Body of pancreas (tissue), 4 donors: ENCODE measurements around the gene BCR. TPM values are rescaled to one million over a fixed set of nuclear protein-coding genes. Genes with fewer than 3 reads are reported as not detected.

Source experiments
- ATAC-seq: fragments of 150-250 bp; one replicate; pipeline ENCODE4 v1.9.1; 2016
- DNase-seq, 4 donors: peaks; one replicate each; pipeline ENCODE4 v3.0.0-alpha.2; 2019
- H3K27ac ChIP-seq, 4 donors: fragments of 200-600 bp; sonication (generic); 1 replicate in 3 of 4; 2 replicates in 1 of 4; pipeline versions ENCODE4 v1.5.1 to v1.6.1; 2016 to 2019; ENCODE audit warnings: mild to moderate bottlenecking in 1 of 4, mixed read lengths in 1 of 4, moderate library complexity in 1 of 4
- H3K27me3 ChIP-seq, 2 donors: fragments of 200-600 bp; sonication (generic); one replicate each; pipeline ENCODE4 v1.6.0; 2016; ENCODE audit warnings: mild to moderate bottlenecking in 1 of 2
- H3K36me3 ChIP-seq, 2 donors: fragments of 200-600 bp; sonication (generic); replicated peaks in 1 of 2; 2 replicates each; pipeline ENCODE4 v1.5.1; 2016; ENCODE audit warnings: low read depth in 2 of 2; ENCODE audit not compliant: insufficient read depth in 1 of 2
- H3K4me1 ChIP-seq: fragments of 200-600 bp; sonication (generic); one replicate; pipeline ENCODE4 v1.6.0; 2016
- H3K4me3 ChIP-seq, 2 donors: fragments of 200-600 bp; sonication (generic); 1 replicate in 1 of 2; 2 replicates in 1 of 2; pipeline ENCODE4 v1.5.1; 2016 to 2019
- H3K9me3 ChIP-seq, 3 donors: fragments of 200-600 bp; sonication (generic); 1 replicate in 2 of 3; 2 replicates in 1 of 3; pipeline ENCODE4 v1.5.1; 2016
- CTCF ChIP-seq, 7 experiments: fragments of 450-650 bp in 4 of 7; fragments of 200-600 bp in 3 of 7; sonication (generic) in 3 of 7; IDR thresholded peaks; one replicate each; pipeline ENCODE4 v1.5.1; 2016 to 2019; ENCODE audit warnings: antibody characterized with exemption in 7 of 7
- POLR2A ChIP-seq, 3 donors: fragments of 450-650 bp; IDR thresholded peaks; one replicate each; pipeline ENCODE4 v1.6.1; 2016; ENCODE audit warnings: antibody characterized with exemption in 3 of 3, mild to moderate bottlenecking in 2 of 3
- WGBS, 2 donors: methylation state at CpG; one replicate each; pipeline ENCODE4 v1.1.5; 2017; 5-methylcytosine and 5-hydroxymethylcytosine counted together
- intact Hi-C: fragments of 100-400 bp; cut with DNase I; formaldehyde crosslinking; loops from one replicate; pipeline ENCODE4 v1.15.1; 2023
- total RNA-seq, 2 donors: library from RNA; depleted of rRNA; stranded (reverse); fragments of >200 nt; gene quantifications; one replicate each; pipeline ENCODE4 v1.1.0, GENCODE V29; 2016

Gene BCR
- total RNA-seq, 2 donors from 2014 or later = 28.3 to 71.2 TPM

GRCh38 chr22:23284504-23285033 lies 104.3 kb downstream of the BCR start:
- intact Hi-C loops = loop anchor here (5.0 kb wide), 1 partner anchor 107 kb away; no protein-coding TSS in a partner anchor
- H3K4me1 ChIP-seq = peaks cover 16% of the 10 kb centered on the region
- H3K27ac ChIP-seq = no peak overlapping the region
- 85 to 90% methylated on average over 8 to 10 of the region's 10 CpGs for WGBS, 2 donors
- H3K4me3 ChIP-seq = no peak overlapping the region
- H3K36me3 ChIP-seq = peaks cover 0 to 2% of the 10 kb centered on the region in 2 donors
- no peak for ATAC-seq
- TF ChIP-seq POLR2A (IDR thresholded peaks at IDR 0.05) (no peak), CTCF (IDR thresholded peaks at IDR 0.05) (no peak)
- no peak for DNase-seq
- no peaks in the 10 kb centered on the region for H3K27me3 ChIP-seq
- no peaks in the 10 kb centered on the region for H3K9me3 ChIP-seq

DNA sequence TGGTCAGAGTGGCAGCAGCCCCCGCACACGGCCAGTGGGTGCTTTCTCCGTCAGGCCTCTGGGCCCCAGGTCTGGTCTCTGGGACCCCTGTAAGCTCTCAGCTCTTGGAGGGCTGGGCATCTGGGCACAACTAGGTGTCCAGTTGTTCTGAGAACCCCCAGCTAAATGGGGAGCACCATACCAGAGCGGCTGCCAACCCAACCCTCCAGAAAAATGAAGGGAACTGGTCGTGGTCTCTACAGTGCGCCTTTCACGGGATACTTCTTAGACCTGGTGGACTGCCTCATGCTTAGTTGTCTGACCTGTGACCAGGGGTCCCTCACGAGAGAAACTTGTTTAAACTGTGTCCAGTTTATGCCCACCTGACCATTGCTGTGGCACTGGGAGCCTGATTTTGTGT lies 104.9 kb downstream of the BCR start:
- WGBS, 2 donors = 88 to 92% methylated on average over 8 of the region's 8 CpGs
- Histone ChIP-seq H3K4me3 (no peak overlapping the region), H3K27me3 (no peaks in the 10 kb centered on the region), H3K9me3 (no peaks in the 10 kb centered on the region), H3K4me1 (peaks cover 12% of the 10 kb centered on the region), H3K36me3 (peaks cover 0 to 2% of the 10 kb centered on the region in 2 donors), H3K27ac (no peak overlapping the region)
- no peak for TF ChIP-seq CTCF (IDR thresholded peaks at IDR 0.05)
- TF ChIP-seq POLR2A (IDR thresholded peaks at IDR 0.05) = no peak
- intact Hi-C loops = no loop called here
- no peak for ATAC-seq
- no peak for DNase-seq

DNA sequence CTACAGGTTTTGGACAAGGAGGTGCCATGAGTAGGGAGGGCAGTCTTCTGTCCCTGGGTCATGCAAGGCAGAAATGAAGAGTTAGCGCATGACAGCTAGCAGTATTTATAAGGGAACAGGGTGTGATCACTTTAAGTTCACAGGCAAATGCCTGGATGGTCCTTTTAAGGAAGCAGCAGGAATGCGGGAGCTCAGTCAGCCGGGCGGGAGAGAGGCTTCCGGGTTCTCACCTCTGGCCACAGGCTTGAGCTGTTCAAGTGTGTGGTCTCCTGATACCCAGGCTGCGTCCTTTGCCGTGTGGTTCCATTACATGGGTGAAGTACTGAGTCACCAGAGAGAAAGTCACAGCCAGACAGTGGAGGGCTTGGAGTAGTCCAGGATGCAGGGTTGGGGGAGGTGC lies 105.4 kb downstream of the BCR start:
- TF ChIP-seq POLR2A (IDR thresholded peaks at IDR 0.05) = no peak
- TF ChIP-seq CTCF (IDR thresholded peaks at IDR 0.05) = no peak
- Histone ChIP-seq H3K27ac (no peak overlapping the region), H3K9me3 (no peaks in the 10 kb centered on the region), H3K36me3 (peaks cover 0 to 2% of the 10 kb centered on the region in 2 donors), H3K4me1 (peaks cover 12% of the 10 kb centered on the region), H3K27me3 (no peaks in the 10 kb centered on the region), H3K4me3 (no peak overlapping the region)
- intact Hi-C loops = no loop called here
- WGBS, 2 donors = 93% methylated on average over 5 to 7 of the region's 7 CpGs
- ATAC-seq = no peak
- DNase-seq = no peak

GRCh38 chr22:23286296-23286695 lies 106.0 kb downstream of the BCR start:
- no peak for TF ChIP-seq CTCF (IDR thresholded peaks at IDR 0.05)
- TF ChIP-seq POLR2A (IDR thresholded peaks at IDR 0.05) = no peak
- Histone ChIP-seq H3K27ac (no peak overlapping the region), H3K9me3 (no peaks in the 10 kb centered on the region), H3K36me3 (peaks cover 0 to 4% of the 10 kb centered on the region in 2 donors), H3K4me1 (peaks cover 11% of the 10 kb centered on the region), H3K4me3 (no peak overlapping the region), H3K27me3 (no peaks in the 10 kb centered on the region)
- intact Hi-C loops = no loop called here
- 92 to 96% methylated on average over 2 of the region's 2 CpGs for WGBS, 2 donors
- DNase-seq (no peak), ATAC-seq (no peak)
